ENCODE measurements around the gene PCCA. TPM values are rescaled to one million over a fixed set of nuclear protein-coding genes. Genes with fewer than 3 reads are reported as not detected.

Gene PCCA
- polyA plus RNA-seq (2013, experiment 1 of 2): 16.8 TPM
- polyA plus RNA-seq (2013, experiment 2 of 2): 15.4 TPM

- Histone ChIP-seq H2BK5ac (ENCODE audit: low read depth, low read length, poor library complexity, severe bottlenecking) (peak within 1 kb of the TSS; percentile 71), H3K36me3 (ENCODE audit: control insufficient read depth in 1 of 2, insufficient read depth in 2 of 2, low read depth in 1 of 2, low read length in 2 of 2) (peaks cover 7 to 14% of the 10 kb centered on the region in 2 experiments), H3K27me3 (ENCODE audit: control insufficient read depth in 1 of 2, insufficient read depth in 1 of 2, low read length in 2 of 2) (no peaks in the 10 kb centered on the region), H2BK12ac (ENCODE audit: low read length in 2 of 2) (peak within 1 kb of the TSS in 1 of 2 experiments; percentile 79), H3K79me1 (replicated peaks; ENCODE audit: low read length, poor library complexity, severe bottlenecking) (peaks cover 9% of the 10 kb centered on the region), H3K4me3 (ENCODE audit: insufficient read depth in 1 of 2, low read depth in 1 of 2, low read length in 2 of 2) (peak within 1 kb of the TSS; percentile 88 to 92), H2BK15ac (ENCODE audit: low read depth, poor library complexity, severe bottlenecking) (peak within 1 kb of the TSS; percentile 98), H3K4me2 (ENCODE audit: low read length, poor library complexity, severe bottlenecking) (peak within 1 kb of the TSS; percentile 76), H4K91ac (ENCODE audit: low read length) (peak within 1 kb of the TSS; percentile 0), H3K27ac (ENCODE audit: low read length, poor library complexity, severe bottlenecking) (peak within 1 kb of the TSS; percentile 62), H3K9ac (ENCODE audit: low read length) (peak within 1 kb of the TSS; percentile 96), H2AFZ (ENCODE audit: low read depth, low read length) (peak within 1 kb of the TSS; percentile 96), H3K18ac (ENCODE audit: low read depth in 1 of 2, low read length in 2 of 2) (peak within 1 kb of the TSS; percentile 56 to 89), H3K4ac (ENCODE audit: low read depth in 1 of 2, low read length in 2 of 2) (peak within 1 kb of the TSS in 1 of 2 experiments; percentile 67), H3K23ac (ENCODE audit: low read length in 2 of 2) (peak within 1 kb of the TSS in 1 of 2 experiments; percentile 98), H3K4me1 (ENCODE audit: control insufficient read depth, insufficient read depth, low read depth, low read length) (peaks cover 6% of the 10 kb centered on the region), H4K8ac (ENCODE audit: low read length) (peak within 1 kb of the TSS; percentile 76), H3K9me3 (ENCODE audit: control insufficient read depth, low read length) (no peaks in the 10 kb centered on the region), H2AK5ac (ENCODE audit: low read length, severe bottlenecking) (no peak within 1 kb of the TSS), H2BK120ac (ENCODE audit: low read depth, low read length) (peak within 1 kb of the TSS; percentile 22), H3K14ac (ENCODE audit: low read length in 2 of 2) (peak within 1 kb of the TSS in 1 of 2 experiments; percentile 89)
- WGBS: under 1% methylated on average over 72 of the region's 77 CpGs
- peak; percentile 96 for DNase-seq
These were observed at the start of gene PCCA for GRCh38 chr13:100088644-100089464. TSS of gene PCCA (plus strand) at chr13:100089093. CDS start at chr13:100089121, 28 bp downstream.

GRCh38 chr13:100039740-100040139 is 49.2 kb upstream of the PCCA start:
- 41% methylated on average over 3 of the region's 4 CpGs for WGBS
- no peaks in the 10 kb centered on the region for H3K79me1 ChIP-seq (replicated peaks; ENCODE audit: low read length, poor library complexity, severe bottlenecking)
- no peak overlapping the region for H2AK5ac ChIP-seq (ENCODE audit: low read length, severe bottlenecking)
- no peak overlapping the region for H3K14ac ChIP-seq (ENCODE audit: low read length in 2 of 2)
- no peak overlapping the region for H2BK120ac ChIP-seq (ENCODE audit: low read depth, low read length)
- H2BK12ac ChIP-seq (ENCODE audit: low read length in 2 of 2): no peak overlapping the region
- no peaks in the 10 kb centered on the region for H3K27me3 ChIP-seq (ENCODE audit: control insufficient read depth in 1 of 2, insufficient read depth in 1 of 2, low read length in 2 of 2)
- peak overlapping the region; percentile 25 for H3K9ac ChIP-seq (ENCODE audit: low read length)
- no peak overlapping the region for H3K4ac ChIP-seq (ENCODE audit: low read depth in 1 of 2, low read length in 2 of 2)
- H3K23ac ChIP-seq (ENCODE audit: low read length in 2 of 2): no peak overlapping the region
- H2BK5ac ChIP-seq (ENCODE audit: low read depth, low read length, poor library complexity, severe bottlenecking): no peak overlapping the region
- H3K4me3 ChIP-seq (ENCODE audit: insufficient read depth in 1 of 2, low read depth in 1 of 2, low read length in 2 of 2): no peak overlapping the region
- no peak overlapping the region for H3K27ac ChIP-seq (ENCODE audit: low read length, poor library complexity, severe bottlenecking)
- H2BK15ac ChIP-seq (ENCODE audit: low read depth, poor library complexity, severe bottlenecking): no peak overlapping the region
- H3K4me1 ChIP-seq (ENCODE audit: control insufficient read depth, insufficient read depth, low read depth, low read length): peaks cover 2% of the 10 kb centered on the region
- H3K4me2 ChIP-seq (ENCODE audit: low read length, poor library complexity, severe bottlenecking): peak overlapping the region; percentile 34
- no peaks in the 10 kb centered on the region for H3K36me3 ChIP-seq (ENCODE audit: control insufficient read depth in 1 of 2, insufficient read depth in 2 of 2, low read depth in 1 of 2, low read length in 2 of 2)
- no peak overlapping the region for H4K8ac ChIP-seq (ENCODE audit: low read length)
- no peak overlapping the region for H2AFZ ChIP-seq (ENCODE audit: low read depth, low read length)
- no peak overlapping the region for H3K18ac ChIP-seq (ENCODE audit: low read depth in 1 of 2, low read length in 2 of 2)
- H3K9me3 ChIP-seq (ENCODE audit: control insufficient read depth, low read length): no peaks in the 10 kb centered on the region
- DNase-seq: peak; percentile 21
- H4K91ac ChIP-seq (ENCODE audit: low read length): no peak overlapping the region

GRCh38 chr13:100040196-100040595 is 48.7 kb upstream of the PCCA start:
- WGBS: 10% methylated on average over 2 of the region's 3 CpGs
- H3K14ac ChIP-seq (ENCODE audit: low read length in 2 of 2): no peak overlapping the region
- H2BK12ac ChIP-seq (ENCODE audit: low read length in 2 of 2): no peak overlapping the region
- H2BK15ac ChIP-seq (ENCODE audit: low read depth, poor library complexity, severe bottlenecking): no peak overlapping the region
- no peak overlapping the region for H2BK5ac ChIP-seq (ENCODE audit: low read depth, low read length, poor library complexity, severe bottlenecking)
- no peaks in the 10 kb centered on the region for H3K27me3 ChIP-seq (ENCODE audit: control insufficient read depth in 1 of 2, insufficient read depth in 1 of 2, low read length in 2 of 2)
- H3K9ac ChIP-seq (ENCODE audit: low read length): peak overlapping the region; percentile 25
- H3K79me1 ChIP-seq (replicated peaks; ENCODE audit: low read length, poor library complexity, severe bottlenecking): no peaks in the 10 kb centered on the region
- H3K9me3 ChIP-seq (ENCODE audit: control insufficient read depth, low read length): no peaks in the 10 kb centered on the region
- H3K4ac ChIP-seq (ENCODE audit: low read depth in 1 of 2, low read length in 2 of 2): no peak overlapping the region
- no peak overlapping the region for H2AK5ac ChIP-seq (ENCODE audit: low read length, severe bottlenecking)
- no peak overlapping the region for H3K23ac ChIP-seq (ENCODE audit: low read length in 2 of 2)
- no peak for DNase-seq
- no peak overlapping the region for H3K4me3 ChIP-seq (ENCODE audit: insufficient read depth in 1 of 2, low read depth in 1 of 2, low read length in 2 of 2)
- no peak overlapping the region for H3K4me2 ChIP-seq (ENCODE audit: low read length, poor library complexity, severe bottlenecking)
- peaks cover 2% of the 10 kb centered on the region for H3K4me1 ChIP-seq (ENCODE audit: control insufficient read depth, insufficient read depth, low read depth, low read length)
- H3K36me3 ChIP-seq (ENCODE audit: control insufficient read depth in 1 of 2, insufficient read depth in 2 of 2, low read depth in 1 of 2, low read length in 2 of 2): no peaks in the 10 kb centered on the region
- no peak overlapping the region for H3K27ac ChIP-seq (ENCODE audit: low read length, poor library complexity, severe bottlenecking)
- no peak overlapping the region for H2AFZ ChIP-seq (ENCODE audit: low read depth, low read length)
- H2BK120ac ChIP-seq (ENCODE audit: low read depth, low read length): no peak overlapping the region
- no peak overlapping the region for H4K8ac ChIP-seq (ENCODE audit: low read length)
- H4K91ac ChIP-seq (ENCODE audit: low read length): no peak overlapping the region
- H3K18ac ChIP-seq (ENCODE audit: low read depth in 1 of 2, low read length in 2 of 2): no peak overlapping the region

- H2BK12ac ChIP-seq (ENCODE audit: low read length in 2 of 2): no peak overlapping the region
- no peak overlapping the region for H3K14ac ChIP-seq (ENCODE audit: low read length in 2 of 2)
- H4K8ac ChIP-seq (ENCODE audit: low read length): no peak overlapping the region
- no peaks in the 10 kb centered on the region for H3K36me3 ChIP-seq (ENCODE audit: control insufficient read depth in 1 of 2, insufficient read depth in 2 of 2, low read depth in 1 of 2, low read length in 2 of 2)
- no peaks in the 10 kb centered on the region for H3K79me1 ChIP-seq (replicated peaks; ENCODE audit: low read length, poor library complexity, severe bottlenecking)
- no peak overlapping the region for H2BK5ac ChIP-seq (ENCODE audit: low read depth, low read length, poor library complexity, severe bottlenecking)
- H2AK5ac ChIP-seq (ENCODE audit: low read length, severe bottlenecking): no peak overlapping the region
- H3K4me1 ChIP-seq (ENCODE audit: control insufficient read depth, insufficient read depth, low read depth, low read length): peaks cover 6% of the 10 kb centered on the region
- H3K27ac ChIP-seq (ENCODE audit: low read length, poor library complexity, severe bottlenecking): no peak overlapping the region
- H3K9ac ChIP-seq (ENCODE audit: low read length): no peak overlapping the region
- no peak overlapping the region for H3K23ac ChIP-seq (ENCODE audit: low read length in 2 of 2)
- H2BK15ac ChIP-seq (ENCODE audit: low read depth, poor library complexity, severe bottlenecking): no peak overlapping the region
- no peak overlapping the region for H3K4me2 ChIP-seq (ENCODE audit: low read length, poor library complexity, severe bottlenecking)
- H3K4ac ChIP-seq (ENCODE audit: low read depth in 1 of 2, low read length in 2 of 2): no peak overlapping the region
- H3K27me3 ChIP-seq (ENCODE audit: control insufficient read depth in 1 of 2, insufficient read depth in 1 of 2, low read length in 2 of 2): no peaks in the 10 kb centered on the region
- H3K4me3 ChIP-seq (ENCODE audit: insufficient read depth in 1 of 2, low read depth in 1 of 2, low read length in 2 of 2): no peak overlapping the region
- H2BK120ac ChIP-seq (ENCODE audit: low read depth, low read length): no peak overlapping the region
- no peak overlapping the region for H3K18ac ChIP-seq (ENCODE audit: low read depth in 1 of 2, low read length in 2 of 2)
- no peak overlapping the region for H2AFZ ChIP-seq (ENCODE audit: low read depth, low read length)
- no peak overlapping the region for H4K91ac ChIP-seq (ENCODE audit: low read length)
- no peaks in the 10 kb centered on the region for H3K9me3 ChIP-seq (ENCODE audit: control insufficient read depth, low read length)
- no peak for DNase-seq
- 97% methylated on average over 3 of the region's 3 CpGs for WGBS
These were observed 44.0 kb upstream of the PCCA start for GRCh38 chr13:100044936-100045335.

All from mesenchymal stem cell (in vitro differentiated cells and primary cell).